ENCODE data around the gene NUDT22. TPM values are rescaled to one million over a fixed set of nuclear protein-coding genes. Genes with fewer than 3 reads are reported as not detected.

The NUDT22 gene
- total and polyA plus RNA-seq, 2 experiments from 2014 or later: 33.9 to 67.0 TPM

GRCh38 chr11:64176751-64177150 lies 49.3 kb upstream of the NUDT22 start (continued):
- TF ChIP-seq POLR2AphosphoS5 (IDR thresholded peaks at IDR 0.05; ENCODE audit: low read depth): no peak
- no peak for TF ChIP-seq STAT1 (IDR thresholded peaks at IDR 0.05; ENCODE audit: unreplicated experiment)

GRCh38 chr11:64178203-64178602 lies 47.9 kb upstream of the NUDT22 start:
- Histone ChIP-seq H3K4me1 (ENCODE audit: insufficient read depth) (peaks cover 18% of the 10 kb centered on the region; the same call in 1 of the 2 replicates), H3K4me3 (no peak overlapping the region), H3K9me2 (ENCODE audit: insufficient read depth) (no peaks in the 10 kb centered on the region), H4K20me1 (replicated peaks; ENCODE audit: insufficient read depth) (peaks cover 14% of the 10 kb centered on the region), H3K79me2 (replicated peaks; ENCODE audit: insufficient read depth) (peaks cover 4% of the 10 kb centered on the region; the same call in 1 of the 2 replicates), H3K36me3 (ENCODE audit: insufficient read depth) (no peaks in the 10 kb centered on the region), H3K4me2 (no peak overlapping the region), H3K27me3 (ENCODE audit: insufficient read depth) (no peaks in the 10 kb centered on the region), H3F3A (replicated peaks; ENCODE audit: low read depth) (peaks cover 15% of the 10 kb centered on the region), H3K27ac (ENCODE audit: low read depth) (no peak overlapping the region), H2AFZ (no peak overlapping the region)
- Mint-ChIP-seq H3K9me3 (peaks cover 14% of the 10 kb centered on the region), H3K4me1 (peaks cover 22% of the 10 kb centered on the region), H3K27me3 (ENCODE audit: insufficient read depth, low read depth, poor library complexity) (peaks cover 27% of the 10 kb centered on the region), H3K27ac (no peak overlapping the region), H3K36me3 (ENCODE audit: low read depth) (peaks cover 36% of the 10 kb centered on the region), H3K4me3 (no peak overlapping the region)
- ATAC-seq (no peak), DNase-seq (ENCODE audit: low spot score) (no peak)
- no peak for TF ChIP-seq EZH2 (IDR thresholded peaks at IDR 0.05; ENCODE audit: low read depth, unreplicated experiment)
- TF ChIP-seq JUNB (IDR thresholded peaks at IDR 0.05; ENCODE audit: unreplicated experiment): no peak
- TF ChIP-seq REST (IDR thresholded peaks at IDR 0.05; ENCODE audit: unreplicated experiment): no peak
- TF ChIP-seq EZH2phosphoT487 (IDR thresholded peaks at IDR 0.05; ENCODE audit: unreplicated experiment): no peak

- H3K79me2 ChIP-seq (replicated peaks; ENCODE audit: insufficient read depth): peaks cover 13% of the 10 kb centered on the region
- peaks cover 6% of the 10 kb centered on the region for H3K9me3 Mint-ChIP-seq
- peaks cover 20% of the 10 kb centered on the region for H3F3A ChIP-seq (replicated peaks; ENCODE audit: low read depth)
- H2AFZ ChIP-seq: no peak overlapping the region
- H3K4me3 ChIP-seq: no peak overlapping the region
- no peak overlapping the region for H3K27ac ChIP-seq (ENCODE audit: low read depth)
- H3K27me3 Mint-ChIP-seq (ENCODE audit: insufficient read depth, low read depth, poor library complexity): peaks cover 31% of the 10 kb centered on the region
- H3K4me3 Mint-ChIP-seq: no peak overlapping the region; the same call in 2 of the 3 replicates
- no peaks in the 10 kb centered on the region for H3K27me3 ChIP-seq (ENCODE audit: insufficient read depth)
- no peak overlapping the region for H3K27ac Mint-ChIP-seq
- TF ChIP-seq CTCF (conservative IDR thresholded peaks at IDR 0.05; ENCODE audit: low read depth in 2 of 2) (no peak), ZNF331 (CRISPR knock-in tag; IDR thresholded peaks at IDR 0.05; ENCODE audit: low read depth) (peak; percentile 81)
- no peaks in the 10 kb centered on the region for H3K36me3 ChIP-seq (ENCODE audit: insufficient read depth)
- peaks cover 18% of the 10 kb centered on the region; the same call in 1 of the 2 replicates for H3K4me1 ChIP-seq (ENCODE audit: insufficient read depth)
- no peak overlapping the region for H3K4me2 ChIP-seq
- peaks cover 17% of the 10 kb centered on the region for H4K20me1 ChIP-seq (replicated peaks; ENCODE audit: insufficient read depth)
- H3K4me1 Mint-ChIP-seq: peaks cover 31% of the 10 kb centered on the region
- no peak for DNase-seq (ENCODE audit: low spot score)
- H3K9me2 ChIP-seq (ENCODE audit: insufficient read depth): no peaks in the 10 kb centered on the region
- ATAC-seq: no peak
- H3K36me3 Mint-ChIP-seq (ENCODE audit: low read depth): peaks cover 38% of the 10 kb centered on the region
Measured at GRCh38 chr11:64178951-64179639, 47.0 kb upstream of the NUDT22 start.

Data from GM23338 (cell line).